ENCODE data around the gene FAM78B.

FAM78B gene

DNA sequence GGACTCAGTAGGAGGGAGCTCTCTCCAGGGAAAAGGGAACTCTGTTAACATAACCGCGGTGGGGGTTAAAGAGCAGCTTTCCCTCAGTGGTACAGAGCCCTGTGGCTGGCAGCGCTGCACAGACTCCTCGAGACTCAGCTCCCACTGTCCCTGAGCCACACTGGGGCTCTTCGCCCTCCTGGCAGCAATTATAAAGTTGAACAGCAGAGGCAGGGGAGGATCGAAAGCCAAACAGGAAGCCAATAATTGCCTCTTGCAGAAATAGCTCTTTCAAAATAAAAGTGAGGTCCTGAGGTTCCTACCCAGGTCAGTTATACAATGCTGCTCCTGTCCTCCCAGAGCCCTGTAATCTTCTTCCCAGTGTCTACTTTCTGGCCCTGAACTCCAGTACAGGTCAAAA, 77.0 kb downstream of the FAM78B start:
- H3K4me3 ChIP-seq (ENCODE audit: low read length): no peak overlapping the region
- no peak overlapping the region for H2AFZ ChIP-seq (ENCODE audit: low read depth, low read length)
- H3K4me1 ChIP-seq (ENCODE audit: insufficient read depth, low read length): no peaks in the 10 kb centered on the region
- no peaks in the 10 kb centered on the region for H3K36me3 ChIP-seq (ENCODE audit: insufficient read depth, low read length)
- no peaks in the 10 kb centered on the region for H3K9me3 ChIP-seq (ENCODE audit: low read length)
- no peaks in the 10 kb centered on the region for H3K27me3 ChIP-seq (ENCODE audit: insufficient read depth, low read length)

DNA sequence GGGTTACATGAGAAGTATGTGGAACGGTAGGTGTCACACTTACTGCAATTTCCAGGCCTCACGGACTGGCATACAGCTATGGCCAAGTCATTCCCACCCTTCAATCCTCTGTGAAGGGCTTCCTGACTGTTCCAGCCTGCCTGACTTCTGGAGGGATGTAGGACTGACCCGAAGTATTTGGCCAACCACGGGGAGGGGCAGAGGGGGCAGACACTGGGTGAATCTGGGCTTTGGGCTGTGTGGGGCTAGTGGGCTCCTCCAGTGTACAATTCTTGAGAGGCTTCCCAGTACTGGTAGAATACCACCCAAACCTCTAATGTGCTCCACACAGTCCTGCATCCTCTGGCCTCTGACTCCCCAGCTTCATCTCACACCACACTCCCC, 78.2 kb downstream of the FAM78B start:
- Histone ChIP-seq H3K9me3 (ENCODE audit: low read length) (no peaks in the 10 kb centered on the region), H3K36me3 (ENCODE audit: insufficient read depth, low read length) (no peaks in the 10 kb centered on the region), H3K27me3 (ENCODE audit: insufficient read depth, low read length) (no peaks in the 10 kb centered on the region), H3K4me3 (ENCODE audit: low read length) (no peak overlapping the region), H3K4me1 (ENCODE audit: insufficient read depth, low read length) (no peaks in the 10 kb centered on the region), H2AFZ (ENCODE audit: low read depth, low read length) (no peak overlapping the region)

GRCh38 chr1:166087734-166088571, 78.8 kb downstream of the FAM78B start:
- H3K27me3 ChIP-seq (ENCODE audit: insufficient read depth, low read length): no peaks in the 10 kb centered on the region
- H2AFZ ChIP-seq (ENCODE audit: low read depth, low read length): no peak overlapping the region
- no peaks in the 10 kb centered on the region for H3K9me3 ChIP-seq (ENCODE audit: low read length)
- no peak overlapping the region for H3K4me3 ChIP-seq (ENCODE audit: low read length)
- no peaks in the 10 kb centered on the region for H3K36me3 ChIP-seq (ENCODE audit: insufficient read depth, low read length)
- H3K4me1 ChIP-seq (ENCODE audit: insufficient read depth, low read length): no peaks in the 10 kb centered on the region

- Histone ChIP-seq H3K4me3 (ENCODE audit: low read length) (no peak overlapping the region), H3K9me3 (ENCODE audit: low read length) (no peaks in the 10 kb centered on the region)
These were observed 80.5 kb downstream of the FAM78B start for GRCh38 chr1:166086113-166086883.

DNA sequence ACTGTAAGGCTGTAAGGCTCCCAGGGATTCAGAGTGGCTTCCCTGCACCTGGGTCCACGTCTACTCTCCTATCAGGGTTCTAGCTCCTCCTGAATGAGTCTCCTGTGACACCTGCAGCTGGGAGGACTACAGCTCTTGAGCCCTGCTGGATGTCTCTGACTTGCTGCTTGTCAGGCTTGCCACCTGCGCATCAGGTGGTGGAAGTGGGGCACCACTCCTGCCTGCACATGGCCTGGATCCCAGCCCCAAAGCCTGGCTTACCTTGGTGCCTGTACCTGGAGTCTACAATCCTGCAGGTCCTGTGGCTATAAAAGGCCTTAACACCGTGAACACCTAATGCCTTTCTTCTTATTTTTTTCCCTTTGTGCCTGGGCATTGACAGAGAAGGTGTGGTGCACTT, 82.2 kb downstream of the FAM78B start:
- Histone ChIP-seq H3K9me3 (ENCODE audit: low read length) (no peaks in the 10 kb centered on the region), H2AFZ (ENCODE audit: low read depth, low read length) (no peak overlapping the region), H3K27me3 (ENCODE audit: insufficient read depth, low read length) (no peaks in the 10 kb centered on the region), H3K36me3 (ENCODE audit: insufficient read depth, low read length) (no peaks in the 10 kb centered on the region), H3K4me1 (ENCODE audit: insufficient read depth, low read length) (no peaks in the 10 kb centered on the region), H3K4me3 (ENCODE audit: low read length) (no peak overlapping the region)

More at GRCh38 chr1:166086113-166086883, 80.5 kb downstream of the FAM78B start:
- no peaks in the 10 kb centered on the region for H3K4me1 ChIP-seq (ENCODE audit: insufficient read depth, low read length)
- H3K27me3 ChIP-seq (ENCODE audit: insufficient read depth, low read length): no peaks in the 10 kb centered on the region
- H3K36me3 ChIP-seq (ENCODE audit: insufficient read depth, low read length): no peaks in the 10 kb centered on the region
- no peak overlapping the region for H2AFZ ChIP-seq (ENCODE audit: low read depth, low read length)

DNA sequence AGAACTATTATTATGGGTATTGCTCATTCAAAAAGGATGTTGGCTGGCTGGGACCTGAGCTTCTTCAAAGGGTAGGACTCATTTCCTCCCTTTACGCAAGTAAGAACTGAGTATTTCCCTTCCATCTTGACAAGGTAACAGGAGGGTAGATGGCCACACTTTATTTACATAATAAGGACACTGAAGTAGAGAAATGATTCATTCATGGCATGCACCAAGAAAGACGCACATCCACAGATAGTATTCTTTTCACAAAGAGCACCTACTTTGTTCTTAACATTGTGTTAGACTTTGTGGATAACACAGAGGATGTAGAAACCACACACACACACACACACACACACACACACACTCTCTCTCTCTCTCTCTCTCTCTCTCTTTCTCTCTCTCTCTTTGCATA, 82.9 kb downstream of the FAM78B start:
- Histone ChIP-seq H3K9me3 (ENCODE audit: low read length) (no peaks in the 10 kb centered on the region), H2AFZ (ENCODE audit: low read depth, low read length) (no peak overlapping the region), H3K4me1 (ENCODE audit: insufficient read depth, low read length) (no peaks in the 10 kb centered on the region), H3K36me3 (ENCODE audit: insufficient read depth, low read length) (no peaks in the 10 kb centered on the region), H3K27me3 (ENCODE audit: insufficient read depth, low read length) (no peaks in the 10 kb centered on the region), H3K4me3 (ENCODE audit: low read length) (no peak overlapping the region)

- H3K4me3 ChIP-seq (ENCODE audit: low read length): no peak overlapping the region
- no peak overlapping the region for H2AFZ ChIP-seq (ENCODE audit: low read depth, low read length)
- no peaks in the 10 kb centered on the region for H3K36me3 ChIP-seq (ENCODE audit: insufficient read depth, low read length)
- no peaks in the 10 kb centered on the region for H3K27me3 ChIP-seq (ENCODE audit: insufficient read depth, low read length)
- H3K9me3 ChIP-seq (ENCODE audit: low read length): no peaks in the 10 kb centered on the region
- no peaks in the 10 kb centered on the region for H3K4me1 ChIP-seq (ENCODE audit: insufficient read depth, low read length)
These were observed 84.2 kb downstream of the FAM78B start for GRCh38 chr1:166082601-166083000.

DNA sequence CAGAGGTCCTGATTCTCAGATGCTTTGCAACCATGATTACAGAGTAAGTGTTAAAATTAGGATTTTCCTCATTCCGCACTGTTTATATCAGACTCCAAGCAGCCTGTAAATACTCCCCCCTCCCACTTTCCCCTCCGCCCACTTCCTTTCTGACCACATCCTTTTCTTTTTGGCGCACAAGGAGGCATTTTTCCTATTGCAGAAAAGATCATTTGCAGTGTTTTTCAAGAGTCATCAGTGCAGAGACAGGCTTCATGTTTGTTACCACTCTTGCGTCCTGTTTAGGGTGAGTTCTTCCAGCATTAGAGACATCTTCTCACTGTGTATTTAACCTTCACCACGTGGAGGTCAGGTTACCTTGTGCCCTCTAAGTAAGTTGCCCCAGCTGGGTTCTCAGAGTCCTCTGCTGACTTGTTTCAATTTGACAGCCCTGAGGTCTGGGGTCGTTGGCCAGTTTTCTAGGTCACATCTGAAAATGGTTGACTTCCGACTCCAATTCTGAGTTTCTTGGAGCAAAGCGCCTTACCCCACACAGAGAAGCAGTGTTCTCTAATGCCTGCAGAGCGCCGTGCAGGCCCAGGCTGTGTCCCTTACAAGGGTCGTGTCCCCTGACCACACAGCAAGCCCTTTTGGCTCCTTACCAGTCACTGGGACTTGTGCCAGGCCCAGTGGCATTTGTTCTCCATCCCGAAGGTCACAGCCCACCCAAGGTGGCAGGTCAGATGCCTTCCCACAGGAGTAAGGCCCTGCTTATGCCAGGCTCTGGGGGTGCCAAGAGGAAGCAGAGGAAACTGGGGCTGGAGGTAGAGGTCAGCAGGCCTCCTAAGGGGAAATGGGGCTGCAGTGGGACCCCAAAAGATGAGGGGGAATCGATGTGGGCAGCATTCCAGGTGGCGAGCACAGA, 85.6 kb downstream of the FAM78B start:
- no peak overlapping the region for H3K4me3 ChIP-seq (ENCODE audit: low read length)
- H3K4me1 ChIP-seq (ENCODE audit: insufficient read depth, low read length): no peaks in the 10 kb centered on the region
- no peak overlapping the region for H2AFZ ChIP-seq (ENCODE audit: low read depth, low read length)
- H3K27me3 ChIP-seq (ENCODE audit: insufficient read depth, low read length): no peaks in the 10 kb centered on the region
- no peaks in the 10 kb centered on the region for H3K36me3 ChIP-seq (ENCODE audit: insufficient read depth, low read length)
- no peaks in the 10 kb centered on the region for H3K9me3 ChIP-seq (ENCODE audit: low read length)

- Histone ChIP-seq H2AFZ (ENCODE audit: low read depth, low read length) (no peak overlapping the region), H3K9me3 (ENCODE audit: low read length) (no peaks in the 10 kb centered on the region), H3K4me3 (ENCODE audit: low read length) (no peak overlapping the region), H3K4me1 (ENCODE audit: insufficient read depth, low read length) (no peaks in the 10 kb centered on the region), H3K36me3 (ENCODE audit: insufficient read depth, low read length) (no peaks in the 10 kb centered on the region), H3K27me3 (ENCODE audit: insufficient read depth, low read length) (no peaks in the 10 kb centered on the region)
These were observed 86.4 kb downstream of the FAM78B start for GRCh38 chr1:166080277-166080966.

DNA sequence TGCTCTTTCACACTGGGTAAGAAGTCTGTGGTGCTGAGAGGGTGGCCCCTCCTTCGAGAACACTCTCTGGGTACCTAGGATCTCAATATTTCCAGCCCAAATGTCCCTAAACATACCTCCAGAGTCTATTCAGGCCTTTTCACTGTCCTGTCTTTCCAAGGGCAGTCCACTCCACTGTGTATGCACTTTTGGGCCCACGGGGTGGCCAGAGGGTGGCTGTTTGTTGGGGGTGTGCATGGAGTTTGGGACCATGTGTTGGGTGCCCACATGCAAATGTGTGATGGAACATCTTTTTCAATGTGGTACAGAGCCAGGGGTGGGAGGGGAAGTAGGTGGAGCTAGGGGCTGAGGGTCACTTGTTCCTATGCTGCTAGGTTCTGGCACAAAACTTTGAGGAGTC, 87.5 kb downstream of the FAM78B start:
- Histone ChIP-seq H3K4me1 (ENCODE audit: insufficient read depth, low read length) (no peaks in the 10 kb centered on the region), H3K27me3 (ENCODE audit: insufficient read depth, low read length) (no peaks in the 10 kb centered on the region), H3K36me3 (ENCODE audit: insufficient read depth, low read length) (no peaks in the 10 kb centered on the region), H3K4me3 (ENCODE audit: low read length) (no peak overlapping the region), H3K9me3 (ENCODE audit: low read length) (no peaks in the 10 kb centered on the region), H2AFZ (ENCODE audit: low read depth, low read length) (no peak overlapping the region)

DNA sequence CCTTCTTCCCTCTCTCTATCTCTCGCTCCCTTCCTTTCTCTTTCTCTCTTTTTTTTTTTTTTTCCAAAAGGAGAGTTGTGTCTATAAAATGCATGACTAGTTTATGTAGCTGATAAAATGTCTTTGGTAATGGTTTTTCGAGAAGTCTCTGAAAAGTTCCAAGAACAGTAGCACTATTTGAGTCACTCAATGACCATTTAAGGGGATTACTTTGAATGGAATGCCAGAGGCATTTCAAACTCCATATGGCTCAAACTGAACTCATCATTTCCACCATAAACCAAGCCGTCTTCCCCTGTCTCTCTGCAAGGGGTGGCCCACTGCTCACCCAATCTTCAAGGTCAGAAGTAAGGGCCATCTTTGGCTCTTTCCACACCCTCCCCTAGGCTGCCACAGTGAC, 93.3 kb downstream of the FAM78B start:
- Histone ChIP-seq H3K4me1 (ENCODE audit: insufficient read depth, low read length) (no peaks in the 10 kb centered on the region), H3K4me3 (ENCODE audit: low read length) (no peak overlapping the region), H3K9me3 (ENCODE audit: low read length) (no peaks in the 10 kb centered on the region), H2AFZ (ENCODE audit: low read depth, low read length) (no peak overlapping the region), H3K36me3 (ENCODE audit: insufficient read depth, low read length) (no peaks in the 10 kb centered on the region), H3K27me3 (ENCODE audit: insufficient read depth, low read length) (no peaks in the 10 kb centered on the region)

- Histone ChIP-seq H3K4me3 (ENCODE audit: low read length) (no peak overlapping the region), H3K27me3 (ENCODE audit: insufficient read depth, low read length) (no peaks in the 10 kb centered on the region), H3K36me3 (ENCODE audit: insufficient read depth, low read length) (no peaks in the 10 kb centered on the region), H3K4me1 (ENCODE audit: insufficient read depth, low read length) (no peaks in the 10 kb centered on the region), H3K9me3 (ENCODE audit: low read length) (no peaks in the 10 kb centered on the region), H2AFZ (ENCODE audit: low read depth, low read length) (no peak overlapping the region)
These were observed 97.4 kb downstream of the FAM78B start for GRCh38 chr1:166069390-166069789.
